ENCODE results near the gene DSTN. TPM values are rescaled to one million over a fixed set of nuclear protein-coding genes. Genes with fewer than 3 reads are reported as not detected.
A peak's percentile ranks its signal among the peaks of the same experiment; 100 is the strongest.
"Not testable (repeated sequence)": the region's sequence is repeated elsewhere in the genome, so short reads cannot be mapped to it uniquely, and the experiment has no call there.

DSTN gene
- total RNA-seq, 2 experiments from 2014 or later, result 56.7 to 57.5 TPM

- Mint-ChIP-seq H3K9me3 (peaks cover 2% of the 10 kb centered on the region), H3K27ac (no peak overlapping the region), H3K4me1 (peaks cover 14% of the 10 kb centered on the region), H3K27me3 (no peaks in the 10 kb centered on the region), H3K36me3 (peaks cover 25% of the 10 kb centered on the region), H3K4me3 (no peak overlapping the region)
- no peak for DNase-seq
Observed at GRCh38 chr20:17657898-17658647, 88.2 kb downstream of the DSTN start.

- H3K36me3 Mint-ChIP-seq, result peaks cover 25% of the 10 kb centered on the region
- no peak overlapping the region for H3K4me3 Mint-ChIP-seq
- H3K27me3 Mint-ChIP-seq, result no peaks in the 10 kb centered on the region
- H3K27ac Mint-ChIP-seq, result peak overlapping the region; percentile 23
- H3K4me1 Mint-ChIP-seq, result peaks cover 18% of the 10 kb centered on the region
- H3K9me3 Mint-ChIP-seq, result peaks cover 2% of the 10 kb centered on the region
- no peak for DNase-seq
Observed at GRCh38 chr20:17658648-17658993, 88.7 kb downstream of the DSTN start.

DNA sequence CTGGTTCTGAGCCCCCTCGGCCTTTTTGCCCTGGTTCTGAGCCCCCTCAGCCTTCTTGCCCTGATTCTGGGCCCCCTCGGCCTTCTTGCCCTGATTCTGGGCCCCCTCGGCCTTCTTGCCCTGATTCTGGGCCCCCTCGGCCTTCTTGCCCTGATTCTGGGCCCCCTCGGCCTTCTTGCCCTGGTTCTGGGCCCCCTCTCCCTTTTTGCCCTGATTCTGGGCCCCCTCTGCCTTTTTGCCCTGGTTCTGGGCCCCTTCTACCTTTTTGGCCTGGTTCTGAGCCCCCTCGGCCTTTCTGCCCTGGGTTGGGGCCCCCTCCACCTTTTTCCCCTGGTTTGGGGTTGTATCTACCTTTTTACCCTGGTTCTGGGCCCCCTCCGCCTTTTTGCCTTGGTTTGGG lies 89.5 kb downstream of the DSTN start:
- H3K9me3 Mint-ChIP-seq, H3K27me3 Mint-ChIP-seq, H3K4me3 Mint-ChIP-seq: not testable (repeated sequence)

More for the DNA sequence above, 89.5 kb downstream of the DSTN start:
- peaks cover 25% of the 10 kb centered on the region for H3K4me1 Mint-ChIP-seq
- H3K27ac Mint-ChIP-seq, DNase-seq: not testable (repeated sequence)
- H3K36me3 Mint-ChIP-seq, result peaks cover 30% of the 10 kb centered on the region

Other genes starting within 250 kb of the DSTN start
- gene BFSP1, start 38.7 kb upstream of the DSTN start, total RNA-seq, result under 1 TPM; 0.18 to 0.64 TPM
- gene RRBP1, start 112.2 kb downstream of the DSTN start, total RNA-seq, result 10 to 100 TPM; 24.0 to 26.5 TPM
- not detected for gene BANF2, start 129.9 kb downstream of the DSTN start, total RNA-seq